Globus pallidus (tissue), 1 donor: ENCODE measurements around the gene ADGRB2.

Experiments used
- DNase-seq: peaks from one replicate; pipeline ENCODE4 v3.0.0-alpha.2; 2015; ENCODE audit warnings: low spot score

Gene ADGRB2, protein sequence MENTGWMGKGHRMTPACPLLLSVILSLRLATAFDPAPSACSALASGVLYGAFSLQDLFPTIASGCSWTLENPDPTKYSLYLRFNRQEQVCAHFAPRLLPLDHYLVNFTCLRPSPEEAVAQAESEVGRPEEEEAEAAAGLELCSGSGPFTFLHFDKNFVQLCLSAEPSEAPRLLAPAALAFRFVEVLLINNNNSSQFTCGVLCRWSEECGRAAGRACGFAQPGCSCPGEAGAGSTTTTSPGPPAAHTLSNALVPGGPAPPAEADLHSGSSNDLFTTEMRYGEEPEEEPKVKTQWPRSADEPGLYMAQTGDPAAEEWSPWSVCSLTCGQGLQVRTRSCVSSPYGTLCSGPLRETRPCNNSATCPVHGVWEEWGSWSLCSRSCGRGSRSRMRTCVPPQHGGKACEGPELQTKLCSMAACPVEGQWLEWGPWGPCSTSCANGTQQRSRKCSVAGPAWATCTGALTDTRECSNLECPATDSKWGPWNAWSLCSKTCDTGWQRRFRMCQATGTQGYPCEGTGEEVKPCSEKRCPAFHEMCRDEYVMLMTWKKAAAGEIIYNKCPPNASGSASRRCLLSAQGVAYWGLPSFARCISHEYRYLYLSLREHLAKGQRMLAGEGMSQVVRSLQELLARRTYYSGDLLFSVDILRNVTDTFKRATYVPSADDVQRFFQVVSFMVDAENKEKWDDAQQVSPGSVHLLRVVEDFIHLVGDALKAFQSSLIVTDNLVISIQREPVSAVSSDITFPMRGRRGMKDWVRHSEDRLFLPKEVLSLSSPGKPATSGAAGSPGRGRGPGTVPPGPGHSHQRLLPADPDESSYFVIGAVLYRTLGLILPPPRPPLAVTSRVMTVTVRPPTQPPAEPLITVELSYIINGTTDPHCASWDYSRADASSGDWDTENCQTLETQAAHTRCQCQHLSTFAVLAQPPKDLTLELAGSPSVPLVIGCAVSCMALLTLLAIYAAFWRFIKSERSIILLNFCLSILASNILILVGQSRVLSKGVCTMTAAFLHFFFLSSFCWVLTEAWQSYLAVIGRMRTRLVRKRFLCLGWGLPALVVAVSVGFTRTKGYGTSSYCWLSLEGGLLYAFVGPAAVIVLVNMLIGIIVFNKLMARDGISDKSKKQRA (N-terminal part only)

DNA sequence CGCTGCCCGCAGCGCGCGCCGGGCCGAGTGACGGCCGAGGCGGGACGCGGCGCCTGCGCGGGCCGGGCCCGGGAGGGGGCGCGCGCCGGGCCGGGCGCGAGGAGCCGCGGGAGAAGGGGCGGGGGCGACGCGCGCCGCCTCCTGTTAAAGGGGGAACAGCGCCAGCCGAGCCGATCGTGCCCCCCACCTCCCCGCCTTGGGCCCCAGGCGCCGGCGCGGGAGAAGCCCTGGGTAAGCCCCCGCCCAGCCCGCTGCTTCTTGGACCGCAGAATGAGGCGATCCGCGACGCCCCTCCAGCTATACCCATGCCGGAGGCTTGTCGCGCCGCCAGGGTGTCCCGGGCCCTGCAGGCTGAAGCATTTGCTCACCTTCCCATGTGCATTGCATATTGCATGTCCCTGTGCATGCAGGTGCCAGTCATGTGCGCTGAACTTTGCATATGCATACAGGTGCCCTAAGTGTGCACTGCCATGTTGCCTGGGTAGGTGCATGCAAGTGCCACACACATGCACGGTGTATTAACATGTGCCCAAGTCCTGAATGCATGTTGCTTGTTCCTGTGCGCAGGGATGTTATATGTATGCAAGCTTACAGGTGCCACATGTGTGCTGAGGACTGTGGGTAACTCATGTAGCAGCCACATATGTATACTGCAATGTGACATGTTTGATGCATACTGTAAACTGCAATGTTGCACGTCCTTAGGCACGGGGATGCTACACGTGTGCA, at the start of gene ADGRB2:
Gene ADGRB2, minus strand, starts transcription at position 29 of the 729 bp plus-strand sequence. CDS start 7,119 bp downstream, outside the sequence.
- DNase-seq: no peak

DNA sequence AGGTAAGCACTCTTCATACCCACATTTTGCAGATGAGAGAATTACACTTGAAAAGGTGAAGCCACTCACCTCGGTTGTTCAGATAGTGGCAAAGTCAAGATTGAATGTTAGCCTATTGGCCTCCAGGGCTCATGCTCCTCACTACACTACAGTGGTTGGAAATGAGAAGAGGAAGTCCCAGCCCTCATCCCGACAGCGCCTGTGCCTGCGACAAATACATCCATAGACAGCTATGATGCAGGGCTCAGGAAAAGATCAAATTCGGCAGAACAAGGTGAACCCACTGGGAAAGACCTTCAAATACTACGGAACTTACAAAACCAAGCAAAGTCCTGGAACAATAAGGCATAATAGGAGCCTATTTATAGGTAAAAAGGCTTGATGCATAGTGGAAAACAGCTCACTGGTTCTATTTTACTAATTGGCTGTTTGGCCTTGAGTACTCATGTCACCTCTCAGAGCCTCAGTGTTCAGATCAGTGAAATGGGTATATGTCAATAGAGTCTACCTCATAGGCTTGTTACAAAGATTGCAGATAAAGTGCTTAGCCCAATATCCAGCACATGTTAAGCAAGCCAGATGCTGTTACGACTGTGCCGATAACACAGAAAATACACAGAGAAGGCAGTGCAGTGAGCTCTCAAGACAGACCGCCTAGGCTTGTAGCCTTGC, 48.2 kb upstream of the ADGRB2 start:
- DNase-seq: no peak

DNA sequence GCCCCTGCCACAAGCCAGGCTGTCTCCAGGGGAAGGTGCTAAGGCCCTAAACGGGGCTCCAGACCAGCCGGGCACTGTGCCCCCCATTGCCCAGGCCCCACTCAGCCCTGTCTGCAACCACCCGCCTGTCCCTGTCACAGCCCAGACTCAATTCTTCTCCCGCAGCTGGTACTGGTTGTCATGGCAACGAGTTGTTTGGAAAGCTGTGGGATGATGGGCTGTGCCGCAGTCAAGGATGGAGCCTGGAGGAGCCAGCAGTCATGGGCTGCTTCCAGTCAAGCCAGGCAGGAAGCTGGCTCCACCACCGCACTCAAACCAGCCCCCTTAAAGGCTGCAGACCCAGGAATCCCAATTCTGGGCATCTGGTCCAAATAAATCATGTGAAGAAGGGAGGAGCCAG, 47.5 kb upstream of the ADGRB2 start:
- DNase-seq: peak; percentile 97

DNA sequence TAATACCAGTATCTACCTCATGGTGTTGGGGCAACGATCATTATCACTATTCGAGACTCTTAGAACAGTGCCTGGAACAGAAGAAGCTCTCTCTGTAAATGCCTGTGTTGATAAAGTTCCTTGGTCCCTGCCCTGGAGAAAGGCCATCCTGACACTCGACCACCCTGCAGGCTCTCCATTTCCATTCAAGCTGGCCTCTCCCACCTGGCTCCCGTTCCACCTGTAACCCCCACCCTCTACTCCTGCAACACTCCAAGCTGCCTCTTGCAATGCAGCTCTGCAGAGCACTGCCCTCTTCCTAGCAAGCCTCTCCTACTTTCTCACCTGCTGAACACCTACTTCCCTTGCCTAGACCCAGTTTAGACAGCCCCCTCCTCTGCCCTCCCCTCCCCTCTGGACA, 45.6 kb upstream of the ADGRB2 start:
- DNase-seq: no peak

DNA sequence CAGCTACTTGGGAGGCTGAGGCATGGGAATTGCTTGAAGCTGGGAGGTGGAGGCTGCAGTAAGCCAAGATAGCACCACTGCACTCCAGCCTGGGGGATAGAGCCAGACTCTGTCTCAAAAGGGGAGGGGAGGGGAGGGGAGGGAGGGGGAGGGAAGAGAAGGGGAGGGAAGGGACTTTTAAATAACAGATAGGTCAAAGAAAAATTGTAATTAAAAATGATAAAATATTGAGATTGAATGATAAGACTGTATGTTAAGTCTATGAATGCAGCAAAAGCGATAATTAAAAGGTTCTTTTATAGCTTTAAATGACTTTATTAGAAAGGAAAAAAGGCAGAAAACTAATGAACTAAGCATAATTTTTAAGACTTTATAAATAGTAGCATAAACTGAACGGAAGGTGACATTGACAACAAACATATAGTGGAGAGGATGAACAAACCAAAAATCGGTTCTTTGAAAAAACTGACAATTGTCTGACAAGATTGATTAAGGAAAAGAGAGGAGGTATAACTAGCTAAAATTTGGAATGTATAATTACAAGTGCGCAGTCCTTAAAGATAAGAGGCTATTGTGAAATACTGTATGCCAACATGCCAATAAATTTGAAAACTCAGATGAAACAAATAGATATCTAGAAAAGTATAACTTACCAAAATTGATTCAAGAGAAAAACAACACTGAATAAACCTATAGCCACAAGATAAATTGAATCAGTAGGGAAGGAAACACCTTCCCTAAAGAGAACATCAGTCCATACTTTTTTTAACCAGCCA, 43.3 kb upstream of the ADGRB2 start:
- no peak for DNase-seq

DNA sequence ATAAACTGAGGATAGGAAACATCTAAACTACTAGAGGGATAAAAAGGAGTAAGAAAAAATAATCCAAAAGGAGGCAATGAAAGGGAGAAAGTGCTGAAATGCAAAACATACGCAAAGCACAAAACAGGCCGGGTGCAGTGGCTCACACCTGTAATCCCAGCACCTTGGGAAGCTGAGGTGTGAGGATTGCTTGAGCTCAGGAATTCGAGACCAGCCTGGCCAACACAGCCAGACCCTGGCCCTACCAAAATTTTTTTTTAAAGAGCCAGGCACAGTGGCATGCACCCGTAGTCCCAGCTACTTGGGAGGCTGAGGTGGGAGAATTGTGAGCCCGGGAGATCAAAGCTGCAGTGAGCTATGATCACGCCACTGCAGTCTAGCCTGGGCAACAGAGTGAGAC, 41.2 kb upstream of the ADGRB2 start:
- no peak for DNase-seq

DNA sequence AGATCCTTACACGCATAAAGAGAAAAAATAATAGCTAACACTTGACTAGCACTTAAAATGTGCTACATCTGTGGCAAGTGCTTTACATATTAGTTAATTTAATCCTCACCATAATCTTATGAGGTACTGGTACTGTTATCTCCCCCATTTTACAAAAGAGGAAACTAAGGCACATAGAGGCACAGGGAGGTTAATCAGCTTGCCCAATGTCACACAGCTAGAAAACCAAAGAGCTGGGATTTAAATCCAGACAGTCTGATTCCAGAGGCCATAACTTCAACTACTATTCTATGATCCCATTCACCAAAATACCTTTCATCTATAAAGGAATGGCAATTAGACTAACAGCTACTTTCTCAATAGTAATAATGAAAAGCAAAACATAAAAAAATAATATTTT, 40.0 kb upstream of the ADGRB2 start:
- DNase-seq: no peak

DNA sequence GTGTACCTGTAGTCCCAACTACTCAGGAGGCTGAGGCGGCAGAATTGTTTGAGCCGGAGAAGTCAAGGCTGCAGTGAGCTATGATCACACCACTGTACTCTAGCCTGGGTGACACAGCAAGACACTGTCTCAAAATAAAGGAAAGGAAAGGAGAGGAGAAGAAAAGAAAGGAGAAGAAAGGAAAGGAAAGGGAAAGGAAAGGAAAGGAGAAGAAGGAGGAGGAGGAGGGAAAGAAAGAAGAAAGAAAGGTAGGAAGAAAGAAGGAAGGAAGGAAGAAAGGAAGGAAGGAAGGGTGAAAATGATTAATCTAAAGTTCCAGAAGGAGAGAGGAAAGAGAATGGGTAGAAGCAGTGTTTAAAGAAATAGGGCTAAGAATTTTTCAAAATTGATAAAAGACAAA, 39.5 kb upstream of the ADGRB2 start:
- DNase-seq: no peak

DNA sequence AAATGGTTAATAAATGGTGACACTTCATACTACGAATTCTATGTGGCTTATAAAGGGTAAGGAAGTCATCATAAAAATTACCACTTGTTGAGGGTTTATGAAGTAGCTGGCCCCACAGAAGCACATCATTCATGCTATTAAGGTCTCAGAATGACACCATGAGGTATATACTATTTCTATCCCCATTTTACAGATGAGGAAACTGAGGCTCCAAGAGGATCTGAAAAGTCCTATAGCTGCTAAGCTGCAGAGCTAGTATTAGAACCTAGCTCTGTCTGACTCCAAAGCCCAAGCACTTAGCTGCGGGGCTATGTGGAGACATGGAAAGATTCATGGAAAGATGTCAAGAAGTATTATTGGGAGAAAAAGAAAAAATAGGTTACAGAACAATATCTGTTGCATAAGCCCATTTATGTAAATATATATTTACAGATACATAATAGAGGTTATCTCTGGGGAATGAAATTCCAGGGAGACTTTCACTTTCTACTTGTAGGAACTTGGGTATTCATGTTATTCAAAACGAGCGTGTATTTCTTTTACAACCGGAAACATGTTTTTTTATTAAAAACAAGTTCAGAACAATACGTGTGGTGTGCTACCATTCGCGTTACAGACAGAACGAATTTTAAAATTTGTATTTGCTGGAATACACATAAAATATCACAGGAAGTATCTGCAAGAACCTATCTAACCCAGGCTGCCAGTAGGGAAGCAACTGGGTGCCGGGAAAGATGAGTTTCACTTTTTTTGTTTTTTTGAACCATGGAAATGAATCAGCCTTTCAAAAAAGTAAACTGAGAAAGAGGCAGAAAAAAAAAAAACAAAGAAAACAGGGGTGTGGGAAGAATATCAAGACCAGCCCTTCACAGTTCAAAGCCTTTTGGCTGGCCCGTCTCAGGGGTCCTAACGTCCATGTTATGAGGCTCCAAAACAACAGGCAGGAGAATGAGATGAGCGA, 38.3 kb upstream of the ADGRB2 start:
- DNase-seq: peak; percentile 64

DNA sequence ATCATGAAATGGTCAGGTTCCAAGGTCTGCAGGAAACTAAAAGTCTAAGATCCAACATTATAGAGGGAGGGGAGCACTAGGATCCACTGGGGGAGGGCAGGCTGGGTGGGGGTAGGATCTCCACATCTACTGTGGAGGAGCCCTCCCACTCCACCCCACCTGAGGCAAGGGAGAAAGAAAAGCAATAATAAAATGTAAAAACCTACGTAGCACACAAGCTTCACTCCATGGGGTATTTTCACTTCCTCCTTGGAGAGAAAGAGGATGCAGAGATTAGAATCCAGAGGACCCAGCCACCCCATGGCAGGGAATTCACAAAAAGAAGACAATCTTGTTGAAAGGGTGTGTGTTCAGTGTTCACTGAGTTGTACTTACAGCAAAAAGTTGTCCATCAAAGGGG, 37.3 kb upstream of the ADGRB2 start:
- DNase-seq: no peak

DNA sequence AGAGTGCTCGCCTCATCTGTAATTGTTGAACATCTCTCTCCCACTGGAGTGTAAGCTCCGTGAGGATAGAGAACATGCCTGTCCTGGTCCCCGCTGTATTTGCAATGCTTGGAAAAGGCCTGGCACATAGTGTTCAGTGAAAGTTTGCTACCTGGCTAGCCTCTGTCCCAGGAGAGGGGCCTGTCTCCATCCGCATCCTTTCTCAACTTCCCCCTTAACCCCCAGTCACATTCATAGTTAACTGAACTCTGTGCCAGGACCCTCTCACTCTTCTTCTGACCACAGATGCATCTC, 36.5 kb upstream of the ADGRB2 start:
- DNase-seq: no peak

DNA sequence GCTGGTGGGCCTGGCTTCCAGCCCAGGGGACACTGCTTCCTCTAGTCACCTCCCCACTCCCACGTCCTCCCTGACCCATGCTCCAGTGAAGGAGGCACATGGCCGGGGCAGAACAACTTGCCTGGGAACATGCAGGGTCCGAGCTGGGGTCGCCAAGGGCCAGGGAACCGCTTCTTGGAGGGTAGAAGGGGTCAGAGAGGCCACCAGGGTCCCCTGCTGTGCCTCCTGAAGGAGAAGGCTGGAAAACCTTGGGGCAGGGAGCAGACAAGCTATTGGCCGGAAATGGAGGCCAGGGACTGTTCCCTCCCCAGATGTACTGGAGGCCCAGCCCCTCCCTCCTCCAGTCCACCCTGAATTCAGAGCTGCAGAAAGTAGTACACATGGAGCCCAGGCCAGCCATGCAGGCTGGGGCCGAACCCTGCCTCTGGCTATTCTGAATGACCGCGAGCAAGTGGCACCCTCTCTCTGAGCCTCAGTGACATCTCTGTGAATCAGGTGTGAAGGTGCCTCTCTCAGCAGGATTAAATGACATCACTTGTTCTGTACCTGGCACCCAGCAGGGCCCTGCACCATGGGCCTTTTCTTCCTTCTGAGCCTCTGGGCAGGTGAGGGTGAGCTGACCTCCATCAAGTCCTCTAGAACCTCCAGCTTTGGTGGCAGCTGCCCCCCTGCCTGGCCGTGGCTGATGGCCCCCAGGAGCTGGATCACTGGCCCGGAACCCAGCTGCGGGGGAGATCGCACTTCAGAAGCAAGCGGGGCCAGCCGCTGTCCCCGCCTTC, 35.9 kb upstream of the ADGRB2 start:
- DNase-seq: no peak

DNA sequence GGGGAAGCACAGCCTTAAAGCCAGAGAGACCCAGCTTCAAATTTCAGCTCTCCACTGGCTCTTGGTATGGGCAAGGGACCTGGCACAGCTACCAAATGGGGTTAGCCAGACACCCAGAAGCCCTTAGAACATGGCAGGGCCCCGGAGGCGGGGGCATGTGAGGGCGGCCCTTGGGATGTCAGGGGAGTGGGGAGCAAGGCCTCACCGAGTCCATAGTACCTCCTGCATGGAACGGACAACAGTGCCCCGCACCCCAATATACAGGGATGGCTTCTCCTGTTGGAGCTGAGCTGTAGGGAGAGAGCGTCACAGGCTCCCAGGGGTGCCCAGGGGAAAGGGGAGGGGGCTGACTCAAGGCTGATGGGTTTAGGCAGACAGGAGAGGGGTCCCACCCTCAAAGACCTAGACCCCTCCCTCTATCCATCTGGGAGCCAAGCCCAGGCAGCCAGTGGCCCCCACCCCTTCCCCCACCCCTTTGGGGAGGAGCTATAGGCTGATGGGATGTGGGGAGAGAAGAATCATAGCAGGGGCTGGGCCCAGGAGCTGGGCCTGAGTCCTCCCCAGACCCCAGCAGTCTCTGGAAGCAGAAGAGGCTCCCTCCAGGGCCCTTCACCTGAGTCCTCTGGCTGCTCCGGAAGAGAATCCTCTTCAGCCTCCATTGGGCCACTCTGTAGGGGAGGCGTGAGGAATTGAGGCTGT, 35.2 kb upstream of the ADGRB2 start:
- DNase-seq: no peak

DNA sequence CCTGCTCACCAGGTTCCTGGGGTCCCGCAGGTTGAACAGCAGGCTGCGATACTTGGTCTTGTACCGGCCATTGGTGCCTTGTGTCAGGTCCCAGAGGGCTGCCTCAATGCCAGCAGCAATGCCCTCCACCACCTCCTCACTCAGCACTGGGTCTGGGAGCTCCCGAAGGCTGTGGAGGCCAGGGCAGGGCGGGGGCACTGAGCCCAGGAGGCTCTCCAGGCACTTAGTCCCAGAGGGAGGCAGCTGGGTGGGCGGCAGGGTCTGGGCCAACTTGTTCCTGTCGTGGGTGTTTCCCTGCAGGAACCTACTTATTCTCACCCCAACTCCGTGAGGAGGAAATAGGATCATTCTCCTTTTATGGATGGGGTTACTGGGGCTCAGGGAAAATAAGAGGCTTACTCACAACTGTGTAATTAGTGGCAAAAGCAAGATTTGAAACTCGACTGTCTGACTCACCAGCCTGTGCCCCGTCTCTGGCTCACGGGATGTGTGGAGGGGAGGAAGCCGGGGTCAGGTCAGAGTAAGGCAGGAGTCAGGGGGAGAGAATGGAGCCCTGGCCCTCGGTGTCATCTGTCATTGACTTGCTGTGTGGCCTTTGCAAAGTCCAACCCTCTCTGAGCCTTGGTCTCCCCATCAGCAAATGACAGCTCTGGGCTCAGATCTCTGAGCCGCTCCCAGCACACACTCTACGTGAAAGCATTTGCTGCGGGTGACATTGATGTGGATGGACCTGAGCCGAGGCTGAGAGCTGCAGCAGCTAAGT, 34.5 kb upstream of the ADGRB2 start:
- no peak for DNase-seq

DNA sequence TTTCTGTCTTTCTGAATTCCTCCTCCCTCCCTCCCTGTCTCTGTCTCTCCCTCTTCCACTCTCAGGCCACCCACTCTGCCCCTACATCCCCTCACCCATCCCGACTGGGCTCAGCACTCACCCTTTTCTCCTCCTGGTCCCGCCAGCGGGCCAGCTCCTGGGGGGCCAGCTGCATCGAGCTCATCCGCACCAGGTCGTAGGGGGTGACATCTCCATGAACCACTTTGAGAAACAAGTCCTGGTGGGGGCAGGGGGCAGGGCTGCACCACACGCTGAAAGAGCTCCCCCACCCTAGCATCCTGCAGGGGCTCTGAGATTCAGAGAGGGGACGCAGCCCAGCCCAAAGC, 33.9 kb upstream of the ADGRB2 start:
- DNase-seq: no peak

DNA sequence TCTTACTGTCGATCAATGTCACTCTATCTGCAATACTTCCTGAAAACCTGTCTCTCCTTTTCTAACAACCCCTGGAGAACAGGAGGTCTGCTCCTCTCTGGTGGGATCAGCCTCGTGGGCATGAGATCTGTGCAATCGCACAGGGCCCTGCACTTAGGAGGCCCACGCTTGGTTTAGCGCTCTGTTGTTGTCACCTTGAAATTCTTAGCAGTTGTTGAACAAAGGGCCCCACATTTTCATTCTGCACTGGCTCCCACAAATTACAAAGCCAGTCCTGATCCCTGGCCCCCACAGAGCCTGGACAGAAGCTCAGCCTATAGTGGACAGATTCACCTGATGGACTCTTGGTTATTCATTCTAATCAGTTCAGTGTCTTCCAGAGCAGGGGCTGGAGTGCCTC, 33.1 kb upstream of the ADGRB2 start:
- DNase-seq: no peak

DNA sequence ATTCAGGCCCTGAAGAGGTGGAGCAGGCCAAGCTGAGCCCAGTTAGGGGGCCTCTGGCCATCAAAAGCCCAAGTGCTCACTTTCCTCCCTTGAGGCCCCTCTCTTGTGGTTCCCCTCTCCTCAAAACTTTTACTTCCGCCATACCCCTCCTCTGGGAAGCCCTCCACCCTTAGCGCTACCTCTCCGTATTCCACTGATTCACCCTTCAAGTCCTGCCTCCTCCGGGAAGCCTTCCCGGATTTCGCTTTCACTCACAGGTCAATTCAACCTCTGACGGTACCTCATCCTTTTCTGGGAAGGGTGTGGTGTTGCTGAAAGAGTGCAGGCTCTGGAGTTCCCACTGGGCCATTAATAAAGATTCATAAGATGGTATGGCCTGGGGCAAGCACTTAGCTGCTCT, 32.6 kb upstream of the ADGRB2 start:
- no peak for DNase-seq
